ENCODE measurements around the gene LPGAT1.

- TF ChIP-seq CTCF (IDR thresholded peaks at IDR 0.05) (no peak), EP300 (IDR thresholded peaks at IDR 0.05) (no peak), POLR2AphosphoS5 (IDR thresholded peaks at IDR 0.05) (no peak), POLR2A (IDR thresholded peaks at IDR 0.05) (no peak)
Measured at GRCh38 chr1:211839106-211839505, 8.5 kb upstream of the LPGAT1 start.
